T-helper 2 cell treated with Interferon-gamma antibody and Interleukin-4, amounts not matched to agents 5 μg/mL and 100 μg/mL, for 36 hours (primary cell): ENCODE measurements around the gene UBL4B.
A peak's percentile ranks its signal among the peaks of the same experiment; 100 is the strongest.

ENCODE experiments used
- DNase-seq: peaks from one replicate; pipeline ENCODE4 v3.0.0; 2021; ENCODE audit warnings: low spot score
- H3K27ac Mint-ChIP-seq: one replicate; pipeline ENCODE4 v1.8.0; 2021; ENCODE audit warnings: mild to moderate bottlenecking, mixed read lengths
- H3K27me3 Mint-ChIP-seq: one replicate; pipeline ENCODE4 v1.8.0; 2021; ENCODE audit warnings: low read depth, mixed read lengths
- H3K36me3 Mint-ChIP-seq: one replicate; pipeline ENCODE4 v1.8.0; 2021; ENCODE audit warnings: low read depth, mixed read lengths
- H3K4me1 Mint-ChIP-seq: one replicate; pipeline ENCODE4 v1.8.0; 2021; ENCODE audit warnings: low read depth, mixed read lengths
- H3K4me3 Mint-ChIP-seq: one replicate; pipeline ENCODE4 v1.8.0; 2022; ENCODE audit warnings: mild to moderate bottlenecking, moderate library complexity, mixed read lengths
- H3K9me3 Mint-ChIP-seq: one replicate; pipeline ENCODE4 v1.8.0; 2021; ENCODE audit warnings: mixed read lengths

UBL4B gene

DNA sequence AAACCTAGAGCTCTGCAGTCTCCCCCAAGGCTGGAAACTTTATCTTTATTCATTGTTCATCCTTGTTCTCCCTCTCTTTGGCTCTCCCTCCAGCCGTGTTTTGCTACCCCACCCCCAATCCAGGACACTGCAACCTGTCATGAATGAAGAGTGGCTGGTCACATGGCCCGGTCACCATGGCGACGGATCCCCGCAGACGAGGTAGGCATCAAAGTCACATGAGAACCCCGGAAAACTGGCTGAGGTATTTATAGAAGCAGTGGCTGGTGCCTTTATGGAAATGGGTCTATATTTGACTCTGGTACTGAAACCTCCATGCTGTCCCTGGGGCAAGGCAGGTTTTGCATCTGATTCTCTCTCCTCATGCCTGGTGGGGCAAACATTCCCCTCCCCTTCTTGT, 24.7 kb downstream of the UBL4B start:
- H3K4me1 Mint-ChIP-seq = peaks cover 7% of the 10 kb centered on the region
- no peak overlapping the region for H3K27ac Mint-ChIP-seq
- H3K27me3 Mint-ChIP-seq = peaks cover 55% of the 10 kb centered on the region
- DNase-seq = no peak
- no peaks in the 10 kb centered on the region for H3K9me3 Mint-ChIP-seq
- H3K36me3 Mint-ChIP-seq = no peaks in the 10 kb centered on the region
- H3K4me3 Mint-ChIP-seq = no peak overlapping the region

- peaks cover 52% of the 10 kb centered on the region for H3K27me3 Mint-ChIP-seq
- H3K9me3 Mint-ChIP-seq = no peaks in the 10 kb centered on the region
- no peaks in the 10 kb centered on the region for H3K36me3 Mint-ChIP-seq
- H3K4me3 Mint-ChIP-seq = no peak overlapping the region
- no peak overlapping the region for H3K27ac Mint-ChIP-seq
- DNase-seq = no peak
- peaks cover 7% of the 10 kb centered on the region for H3K4me1 Mint-ChIP-seq
Observed at GRCh38 chr1:110138956-110139355, 26.7 kb downstream of the UBL4B start.

DNA sequence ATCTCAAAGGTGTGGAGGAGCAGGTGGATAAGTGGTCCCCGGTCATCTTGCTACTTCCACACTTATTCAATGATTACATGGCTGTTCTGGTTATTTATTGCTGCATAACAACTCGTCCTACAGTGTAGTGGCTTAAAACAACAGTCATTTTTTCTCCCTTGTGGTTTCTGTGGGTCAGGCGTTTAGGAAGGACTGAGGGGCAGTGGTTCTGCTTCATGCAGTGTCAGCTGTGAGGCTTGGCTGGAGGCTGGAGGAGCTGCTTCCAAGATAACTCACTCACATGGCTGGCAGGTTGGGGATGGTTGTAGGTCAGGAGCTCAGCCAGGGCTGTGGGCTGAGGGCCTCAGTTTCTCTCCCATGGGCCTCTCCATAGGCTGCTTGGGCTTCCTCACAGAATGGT, 32.1 kb downstream of the UBL4B start:
- no peaks in the 10 kb centered on the region for H3K4me1 Mint-ChIP-seq
- no peak overlapping the region for H3K4me3 Mint-ChIP-seq
- H3K27me3 Mint-ChIP-seq = peaks cover 25% of the 10 kb centered on the region
- no peaks in the 10 kb centered on the region for H3K36me3 Mint-ChIP-seq
- DNase-seq = no peak
- H3K27ac Mint-ChIP-seq = no peak overlapping the region
- no peaks in the 10 kb centered on the region for H3K9me3 Mint-ChIP-seq

- H3K4me1 Mint-ChIP-seq = no peaks in the 10 kb centered on the region
- H3K36me3 Mint-ChIP-seq = no peaks in the 10 kb centered on the region
- H3K27ac Mint-ChIP-seq = no peak overlapping the region
- no peak for DNase-seq
- H3K27me3 Mint-ChIP-seq = peaks cover 30% of the 10 kb centered on the region
- no peaks in the 10 kb centered on the region for H3K9me3 Mint-ChIP-seq
- H3K4me3 Mint-ChIP-seq = no peak overlapping the region
Observed at GRCh38 chr1:110148961-110149360, 36.7 kb downstream of the UBL4B start.

- Mint-ChIP-seq H3K27me3 (peaks cover 27% of the 10 kb centered on the region), H3K9me3 (no peaks in the 10 kb centered on the region), H3K4me3 (no peak within 1 kb of the TSS), H3K4me1 (no peaks in the 10 kb centered on the region), H3K27ac (no peak within 1 kb of the TSS), H3K36me3 (no peaks in the 10 kb centered on the region)
- peak; percentile 49 for DNase-seq
Observed at GRCh38 chr1:110150330-110151174, 38.3 kb downstream of the UBL4B start, which contains the start of gene SLC6A17. Gene SLC6A17 (plus strand): TSS chr1:110150494. CDS start chr1:110166930, 16,436 bp downstream.

- peaks cover 27% of the 10 kb centered on the region for H3K27me3 Mint-ChIP-seq
- DNase-seq = no peak
- H3K4me3 Mint-ChIP-seq = no peak overlapping the region
- H3K36me3 Mint-ChIP-seq = no peaks in the 10 kb centered on the region
- no peak overlapping the region for H3K27ac Mint-ChIP-seq
- H3K4me1 Mint-ChIP-seq = no peaks in the 10 kb centered on the region
- H3K9me3 Mint-ChIP-seq = no peaks in the 10 kb centered on the region
Observed at GRCh38 chr1:110151175-110151669, 39.0 kb downstream of the UBL4B start.

DNA sequence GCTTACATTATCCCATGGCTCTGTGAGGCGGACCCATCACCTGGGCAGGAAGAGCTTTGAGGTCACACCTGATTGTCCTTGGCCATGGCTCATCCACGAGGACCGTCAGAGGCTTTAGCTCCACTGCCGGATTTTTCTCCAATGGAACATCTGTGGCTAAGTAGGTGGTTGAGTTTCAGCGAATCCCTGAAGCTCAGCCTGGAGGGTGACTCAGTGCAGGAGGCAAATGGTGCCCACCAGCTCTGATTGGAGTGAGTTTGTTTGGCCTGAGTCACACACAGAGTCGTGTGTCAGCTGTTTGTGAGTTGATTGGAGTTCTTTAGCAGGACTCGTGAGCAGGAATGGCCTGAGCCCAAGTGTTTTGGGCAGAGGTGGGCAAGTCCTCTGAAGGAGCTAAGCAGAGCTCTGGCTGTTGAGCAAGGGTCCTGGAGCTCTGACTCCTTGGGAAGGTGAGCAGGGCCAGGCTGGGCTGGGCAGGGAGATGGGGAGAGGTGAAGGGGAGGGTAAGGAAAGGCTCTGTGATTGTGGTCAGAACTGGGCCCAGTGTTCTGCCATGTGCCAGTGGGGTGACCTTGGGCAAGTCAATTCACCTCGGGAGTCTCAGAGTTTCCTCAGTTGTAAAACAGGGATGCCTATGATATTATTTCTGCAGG, 40.0 kb downstream of the UBL4B start:
- Mint-ChIP-seq H3K4me3 (no peak overlapping the region), H3K4me1 (no peaks in the 10 kb centered on the region), H3K9me3 (no peaks in the 10 kb centered on the region), H3K27me3 (peaks cover 33% of the 10 kb centered on the region), H3K27ac (no peak overlapping the region), H3K36me3 (no peaks in the 10 kb centered on the region)
- DNase-seq = no peak

- H3K4me1 Mint-ChIP-seq = no peaks in the 10 kb centered on the region
- no peak for DNase-seq
- H3K9me3 Mint-ChIP-seq = no peaks in the 10 kb centered on the region
Observed at GRCh38 chr1:110153407-110153950, 41.2 kb downstream of the UBL4B start.

GRCh38 chr1:110155878-110156522, 43.8 kb downstream of the UBL4B start:
- Mint-ChIP-seq H3K27ac (no peak overlapping the region), H3K4me1 (peaks cover 2% of the 10 kb centered on the region), H3K27me3 (peaks cover 38% of the 10 kb centered on the region), H3K4me3 (no peak overlapping the region), H3K36me3 (no peaks in the 10 kb centered on the region), H3K9me3 (no peaks in the 10 kb centered on the region)
- DNase-seq = peak; percentile 43

More at GRCh38 chr1:110153407-110153950, 41.2 kb downstream of the UBL4B start:
- H3K27me3 Mint-ChIP-seq = peaks cover 36% of the 10 kb centered on the region
- no peaks in the 10 kb centered on the region for H3K36me3 Mint-ChIP-seq
- H3K4me3 Mint-ChIP-seq = no peak overlapping the region
- no peak overlapping the region for H3K27ac Mint-ChIP-seq

- Mint-ChIP-seq H3K4me3 (no peak overlapping the region), H3K9me3 (no peaks in the 10 kb centered on the region), H3K4me1 (peaks cover 2% of the 10 kb centered on the region), H3K27me3 (peaks cover 19% of the 10 kb centered on the region), H3K36me3 (no peaks in the 10 kb centered on the region), H3K27ac (no peak overlapping the region)
- no peak for DNase-seq
Observed at GRCh38 chr1:110158261-110158660, 46.0 kb downstream of the UBL4B start.

GRCh38 chr1:110159168-110159567, 46.9 kb downstream of the UBL4B start:
- Mint-ChIP-seq H3K36me3 (no peaks in the 10 kb centered on the region), H3K27ac (no peak overlapping the region), H3K4me1 (peaks cover 2% of the 10 kb centered on the region), H3K4me3 (no peak overlapping the region), H3K9me3 (no peaks in the 10 kb centered on the region), H3K27me3 (peaks cover 15% of the 10 kb centered on the region)
- no peak for DNase-seq

GRCh38 chr1:110160538-110161100, 48.4 kb downstream of the UBL4B start:
- Mint-ChIP-seq H3K27ac (no peak overlapping the region), H3K4me3 (no peak overlapping the region), H3K9me3 (no peaks in the 10 kb centered on the region), H3K36me3 (no peaks in the 10 kb centered on the region), H3K27me3 (peaks cover 11% of the 10 kb centered on the region), H3K4me1 (peaks cover 2% of the 10 kb centered on the region)
- DNase-seq = no peak

- Mint-ChIP-seq H3K27me3 (peaks cover 11% of the 10 kb centered on the region), H3K27ac (no peak overlapping the region), H3K9me3 (no peaks in the 10 kb centered on the region), H3K4me3 (no peak overlapping the region), H3K4me1 (peaks cover 2% of the 10 kb centered on the region), H3K36me3 (no peaks in the 10 kb centered on the region)
- no peak for DNase-seq
Observed at GRCh38 chr1:110161165-110161564, 48.9 kb downstream of the UBL4B start.
